B cell (primary cell): ENCODE data around the gene ELFN2. TPM values are rescaled to one million over a fixed set of nuclear protein-coding genes. Genes with fewer than 3 reads are reported as not detected.

Source experiments
- ATAC-seq: fragments of 200-7000 bp; cut with Tn5 transposase; one replicate; pipeline ENCODE4 v1.10.0; 2021; ENCODE audit warnings: low read depth, mild to moderate bottlenecking, moderate number of reproducible peaks, moderate library complexity
- CTCF ChIA-PET: fragments of 350-600 bp; sonication (Branson Sonifier 250); formaldehyde crosslinking; loops from one replicate; lab custom pipeline; 2021; ENCODE audit warnings: antibody characterized with exemption, inconsistent platforms; lab: Charles Lee
- POLR2A ChIA-PET: fragments of 350-600 bp; sonication (Branson Sonifier 250); formaldehyde crosslinking; loops from one replicate; lab custom pipeline; 2021; ENCODE audit warnings: antibody characterized with exemption; lab: Charles Lee
- DNase-seq: peaks from one replicate; pipeline ENCODE4 v3.0.0; 2013
- H2AFZ ChIP-seq: 2 replicates; pipeline ENCODE4 v1.6.1; 2012; ENCODE audit warnings: mild to moderate bottlenecking, low read depth, low read length; ENCODE audit not compliant: insufficient read depth, poor library complexity, severe bottlenecking
- H3K27ac ChIP-seq, 2 donors: 1 replicate in 1 of 2; 2 replicates in 1 of 2; pipeline ENCODE4 v1.5.1; 2012 to 2013; ENCODE audit warnings: low read length in 2 of 2, mild to moderate bottlenecking in 2 of 2, moderate library complexity in 1 of 2
- H3K27me3 ChIP-seq, 4 experiments: fragments of 200-600 bp in 1 of 4; sonication (generic) in 1 of 4; replicated peaks in 1 of 4; 1 replicate in 2 of 4; 2 replicates in 2 of 4; pipeline versions ENCODE4 v1.6.1 to v1.7.0; 2013 to 2016; ENCODE audit warnings: low read length in 3 of 4, mild to moderate bottlenecking in 2 of 4, mixed read lengths in 1 of 4, moderate library complexity in 1 of 4; ENCODE audit not compliant: insufficient read depth in 4 of 4, control insufficient read depth in 3 of 4; ENCODE audit errors: control extremely low read depth in 1 of 4
- H3K36me3 ChIP-seq, 2 experiments: replicated peaks in 1 of 2; 1 replicate in 1 of 2; 2 replicates in 1 of 2; pipeline versions ENCODE4 v1.6.1 to v1.7.1; 2013; ENCODE audit warnings: low read length in 1 of 2; ENCODE audit not compliant: insufficient read depth in 2 of 2, control insufficient read depth in 1 of 2; ENCODE audit errors: control extremely low read depth in 1 of 2, extremely low read depth in 1 of 2
- H3K4me1 ChIP-seq, 2 donors: fragments of 200-600 bp in 1 of 2; sonication (generic) in 1 of 2; 1 replicate in 1 of 2; 2 replicates in 1 of 2; pipeline versions ENCODE4 v1.5.1 to v1.6.1; 2013 to 2017; ENCODE audit warnings: low read length in 2 of 2; ENCODE audit not compliant: control insufficient read depth in 2 of 2, insufficient read depth in 2 of 2
- H3K4me2 ChIP-seq: replicated peaks from 2 replicates; pipeline ENCODE3; 2012; ENCODE audit warnings: mild to moderate bottlenecking, low read depth, low read length; ENCODE audit not compliant: poor library complexity, severe bottlenecking
- H3K4me3 ChIP-seq, 5 experiments: fragments of 200-600 bp in 1 of 5; sonication (generic) in 1 of 5; 1 replicate in 3 of 5; 2 replicates in 2 of 5; pipeline versions ENCODE4 v1.5.1 to v1.7.0; 2011 to 2016; ENCODE audit warnings: low read length in 4 of 5, mild to moderate bottlenecking in 4 of 5, low read depth in 2 of 5, control low read depth in 1 of 5, moderate library complexity in 1 of 5; ENCODE audit not compliant: insufficient read depth in 1 of 5; ENCODE audit errors: control extremely low read depth in 1 of 5, extremely low read depth in 1 of 5
- H3K79me2 ChIP-seq: fragments of 200-600 bp; sonication (generic); one replicate; pipeline ENCODE4 v1.6.0; 2016; ENCODE audit warnings: low read length; ENCODE audit not compliant: control insufficient read depth, insufficient read depth
- H3K9ac ChIP-seq: fragments of 200-600 bp; sonication (generic); 2 replicates; pipeline ENCODE4 v1.6.1; 2017; ENCODE audit warnings: mild to moderate bottlenecking, low read length, moderate library complexity
- H3K9me3 ChIP-seq, 3 donors: one replicate each; pipeline versions ENCODE4 v1.6.1 to v1.7.1; 2013; ENCODE audit warnings: low read length in 2 of 3; ENCODE audit not compliant: control insufficient read depth in 2 of 3, insufficient read depth in 1 of 3; ENCODE audit errors: control extremely low read depth in 1 of 3
- H4K20me1 ChIP-seq: 2 replicates; pipeline ENCODE4 v1.6.0; 2012; ENCODE audit warnings: mild to moderate bottlenecking, low read length; ENCODE audit not compliant: insufficient read depth, control insufficient read depth, poor library complexity, severe bottlenecking
- H3K27ac Mint-ChIP-seq: one replicate; pipeline ENCODE4 v1.8.0; 2021; ENCODE audit warnings: mixed read lengths
- H3K27me3 Mint-ChIP-seq: one replicate; pipeline ENCODE4 v1.8.0; 2021; ENCODE audit warnings: mixed read lengths
- H3K4me1 Mint-ChIP-seq: one replicate; pipeline ENCODE4 v1.8.0; 2021; ENCODE audit warnings: mixed read lengths
- H3K4me3 Mint-ChIP-seq: one replicate; pipeline ENCODE4 v1.8.0; 2021; ENCODE audit warnings: mixed read lengths
- H3K9me3 Mint-ChIP-seq: one replicate; pipeline ENCODE4 v1.8.0; 2022; ENCODE audit warnings: mixed read lengths; ENCODE audit not compliant: insufficient read depth
- EZH2 ChIP-seq: IDR thresholded peaks from 2 replicates; pipeline ENCODE4 v1.6.1; 2012; ENCODE audit warnings: borderline replicate concordance, low read depth, mild to moderate bottlenecking, moderate library complexity, low read length; ENCODE audit not compliant: insufficient read depth, poor library complexity, severe bottlenecking
- WGBS: methylation state at CpG from one replicate; pipeline ENCODE4 v1.1.5; 2013; ENCODE audit warnings: missing lambda C conversion rate; ENCODE audit not compliant: insufficient coverage; 5-methylcytosine and 5-hydroxymethylcytosine counted together
- intact Hi-C: fragments of 100-400 bp; cut with micrococcal nuclease; formaldehyde crosslinking; loops from one replicate; pipeline ENCODE4 v1.10.0; 2022
- polyA plus RNA-seq: library from polyadenylated mRNA; depleted of rRNA; stranded (reverse); fragments of >200 nt; gene quantifications from 2 replicates; pipeline ENCODE4 v1.2.3, GENCODE V29; 2012
- total RNA-seq, 2 donors: library from RNA; stranded (reverse); fragments of 120-200 nt in 1 of 2; gene quantifications; 1 replicate in 1 of 2; 2 replicates in 1 of 2; pipeline versions ENCODE4 v1.2.3 to v1.2.4, GENCODE V29; 2013 to 2022
- TF ChIP-seq, protein P1 (sequence below): fragments of 200-600 bp; IDR thresholded peaks from one replicate; pipeline ENCODE4 v1.8.0; 2022; ENCODE audit warnings: antibody characterized with exemption, mild to moderate bottlenecking

Gene ELFN2
- total and polyA plus RNA-seq, 2 donors (not counting 1 experiment from before 2014, with no cell fraction given), result 0.07 to 0.12 TPM

GRCh38 chr22:37474447-37475090 is 47.3 kb upstream of the ELFN2 start:
- Mint-ChIP-seq H3K27ac (no peak overlapping the region), H3K4me3 (no peak overlapping the region), H3K9me3 (no peaks in the 10 kb centered on the region), H3K4me1 (peaks cover 3% of the 10 kb centered on the region), H3K27me3 (no peaks in the 10 kb centered on the region)
- TF ChIP-seq, protein P1, sequence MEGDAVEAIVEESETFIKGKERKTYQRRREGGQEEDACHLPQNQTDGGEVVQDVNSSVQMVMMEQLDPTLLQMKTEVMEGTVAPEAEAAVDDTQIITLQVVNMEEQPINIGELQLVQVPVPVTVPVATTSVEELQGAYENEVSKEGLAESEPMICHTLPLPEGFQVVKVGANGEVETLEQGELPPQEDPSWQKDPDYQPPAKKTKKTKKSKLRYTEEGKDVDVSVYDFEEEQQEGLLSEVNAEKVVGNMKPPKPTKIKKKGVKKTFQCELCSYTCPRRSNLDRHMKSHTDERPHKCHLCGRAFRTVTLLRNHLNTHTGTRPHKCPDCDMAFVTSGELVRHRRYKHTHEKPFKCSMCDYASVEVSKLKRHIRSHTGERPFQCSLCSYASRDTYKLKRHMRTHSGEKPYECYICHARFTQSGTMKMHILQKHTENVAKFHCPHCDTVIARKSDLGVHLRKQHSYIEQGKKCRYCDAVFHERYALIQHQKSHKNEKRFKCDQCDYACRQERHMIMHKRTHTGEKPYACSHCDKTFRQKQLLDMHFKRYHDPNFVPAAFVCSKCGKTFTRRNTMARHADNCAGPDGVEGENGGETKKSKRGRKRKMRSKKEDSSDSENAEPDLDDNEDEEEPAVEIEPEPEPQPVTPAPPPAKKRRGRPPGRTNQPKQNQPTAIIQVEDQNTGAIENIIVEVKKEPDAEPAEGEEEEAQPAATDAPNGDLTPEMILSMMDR, result no peak
- TF ChIP-seq EZH2, result no peak
- CTCF ChIA-PET, result interaction anchor here (0.7 to 5.4 kb wide), 5 partner anchors 12 to 93 kb away, joined by 3 to 103 read pairs (median 5); partner anchors contain the start of gene MFNG
- DNase-seq (no peak), ATAC-seq (no peak)
- intact Hi-C loops, result no loop called here
- Histone ChIP-seq H3K4me1 (no peaks in the 10 kb centered on the region), H3K4me3 (no peak overlapping the region), H3K4me2 (no peak overlapping the region), H4K20me1 (peaks cover 70% of the 10 kb centered on the region), H3K79me2 (peaks cover under 1% of the 10 kb centered on the region), H3K9me3 (peaks cover 0 to 2% (median 0%) of the 10 kb centered on the region in 3 donors), H3K27me3 (no peaks in the 10 kb centered on the region), H2AFZ (no peak overlapping the region), H3K27ac (no peak overlapping the region), H3K36me3 (peaks cover 3 to 74% of the 10 kb centered on the region in 2 experiments), H3K9ac (no peak overlapping the region)
- 98% methylated on average over 5 of the region's 11 CpGs for WGBS
- POLR2A ChIA-PET, result no interaction called here

GRCh38 chr22:37473437-37473946 is 46.2 kb upstream of the ELFN2 start:
- Mint-ChIP-seq H3K27me3 (no peaks in the 10 kb centered on the region), H3K4me1 (peaks cover 5% of the 10 kb centered on the region), H3K27ac (no peak overlapping the region), H3K9me3 (no peaks in the 10 kb centered on the region), H3K4me3 (no peak overlapping the region)
- POLR2A ChIA-PET, result interaction anchor here (1.5 kb wide), 1 partner anchor 24 kb away, joined by 3 read pairs; no protein-coding TSS in a partner anchor
- Histone ChIP-seq H3K4me3 (no peak overlapping the region), H4K20me1 (peaks cover 61% of the 10 kb centered on the region), H3K4me1 (no peaks in the 10 kb centered on the region), H3K79me2 (no peaks in the 10 kb centered on the region), H3K27me3 (no peaks in the 10 kb centered on the region), H3K27ac (no peak overlapping the region), H3K9ac (no peak overlapping the region), H2AFZ (no peak overlapping the region), H3K36me3 (peaks cover 3 to 73% of the 10 kb centered on the region in 2 experiments), H3K4me2 (no peak overlapping the region), H3K9me3 (peaks cover 0 to 5% (median 0%) of the 10 kb centered on the region in 3 donors)
- TF ChIP-seq EZH2, result no peak
- TF ChIP-seq, protein P1, result no peak
- 90% methylated on average over 8 of the region's 8 CpGs for WGBS
- CTCF ChIA-PET, result interaction anchor here (1.2 to 5.4 kb wide), 9 partner anchors 10 to 228 kb away, joined by 3 to 103 read pairs (median 6); partner anchors contain the start of gene MFNG
- intact Hi-C loops, result no loop called here
- ATAC-seq (no peak), DNase-seq (no peak)
